H1 (cell line): ENCODE data around the gene GRK5. TPM values are rescaled to one million over a fixed set of nuclear protein-coding genes. Genes with fewer than 3 reads are reported as not detected.

ENCODE experiments used
- CTCF ChIA-PET: fragments of 300-600 bp; sonication (Branson Sonifier 250); formaldehyde crosslinking; loops from one replicate; lab custom pipeline; 2021; ENCODE audit not compliant: partially characterized antibody; lab: Charles Lee
- POLR2A ChIA-PET: fragments of 300-600 bp; sonication (Branson Sonifier 250); formaldehyde crosslinking; loops from one replicate; lab custom pipeline; 2021; ENCODE audit warnings: inconsistent platforms; ENCODE audit not compliant: partially characterized antibody; lab: Charles Lee
- DNase-seq, 2 experiments: peaks; one replicate each; pipeline versions ENCODE4 v3.0.0 to v3.0.0-alpha.2; 2010 to 2022; ENCODE audit warnings: low spot score in 2 of 2, low read depth in 1 of 2, mixed read lengths in 1 of 2
- FAIRE-seq: peaks from 2 replicates; lab custom pipeline; 2011; peaks lifted over from hg19 to GRCh38; lab: Jason Lieb, UNC
- H2AFZ ChIP-seq: 2 replicates; pipeline ENCODE4 v1.8.1; 2012; ENCODE audit warnings: low read length, inconsistent platforms
- H2AK5ac ChIP-seq: 2 replicates; pipeline ENCODE4 v1.6.1; 2013; ENCODE audit warnings: low read depth, low read length
- H2BK120ac ChIP-seq: replicated peaks from 2 replicates; pipeline ENCODE3; 2013; ENCODE audit warnings: low read depth, low read length, inconsistent platforms
- H2BK12ac ChIP-seq: 2 replicates; pipeline ENCODE4 v1.6.1; 2013; ENCODE audit warnings: low read depth, low read length
- H2BK15ac ChIP-seq: 2 replicates; pipeline ENCODE4 v1.6.1; 2013; ENCODE audit warnings: low read length
- H2BK20ac ChIP-seq: 2 replicates; pipeline ENCODE4 v1.6.1; 2013; ENCODE audit warnings: low read length
- H2BK5ac ChIP-seq: 2 replicates; pipeline ENCODE4 v1.6.1; 2013; ENCODE audit warnings: low read depth, low read length
- H3K14ac ChIP-seq: 2 replicates; pipeline ENCODE4 v1.6.1; 2013; ENCODE audit warnings: inconsistent platforms; ENCODE audit not compliant: insufficient read length
- H3K18ac ChIP-seq: 2 replicates; pipeline ENCODE4 v1.6.1; 2013; ENCODE audit warnings: low read length; ENCODE audit errors: extremely low read depth
- H3K23ac ChIP-seq: 2 replicates; pipeline ENCODE4 v1.6.1; 2013; ENCODE audit warnings: inconsistent platforms; ENCODE audit not compliant: insufficient read length
- H3K23me2 ChIP-seq: 2 replicates; pipeline ENCODE4 v1.6.1; 2013; ENCODE audit warnings: low read depth, low read length
- H3K27ac ChIP-seq: 2 replicates; pipeline ENCODE4 v1.6.1; 2011; ENCODE audit warnings: low read depth, low read length, inconsistent platforms
- H3K27me3 ChIP-seq, 4 experiments: replicated peaks in 1 of 4; 1 replicate in 1 of 4; 2 replicates in 3 of 4; pipeline versions ENCODE4 v1.6.1 to v1.8.1; 2011 to 2013; ENCODE audit warnings: low read length in 3 of 4, mild to moderate bottlenecking in 3 of 4, inconsistent platforms in 2 of 4, mixed read lengths in 2 of 4, moderate library complexity in 1 of 4; ENCODE audit not compliant: control insufficient read depth in 3 of 4, insufficient read depth in 3 of 4; ENCODE audit errors: extremely low read depth in 1 of 4
- H3K36me3 ChIP-seq, 4 experiments: 2 replicates each; pipeline versions ENCODE4 v1.6.1 to v1.8.1; 2011 to 2013; ENCODE audit warnings: mild to moderate bottlenecking in 4 of 4, low read length in 3 of 4, moderate library complexity in 2 of 4, control low read depth in 1 of 4, inconsistent platforms in 1 of 4; ENCODE audit not compliant: insufficient read depth in 4 of 4, control insufficient read depth in 2 of 4
- H3K4ac ChIP-seq: replicated peaks from 2 replicates; pipeline ENCODE3; 2013; ENCODE audit warnings: low read length, low read depth, mixed read lengths, inconsistent platforms; ENCODE audit not compliant: insufficient read length
- H3K4me1 ChIP-seq, 4 experiments: replicated peaks in 1 of 4; 1 replicate in 1 of 4; 2 replicates in 3 of 4; pipeline versions ENCODE4 v1.6.1 to v1.8.1; 2011 to 2013; ENCODE audit warnings: low read length in 3 of 4, inconsistent platforms in 2 of 4, mixed read lengths in 1 of 4; ENCODE audit not compliant: insufficient read depth in 4 of 4, control insufficient read depth in 3 of 4
- H3K4me2 ChIP-seq, 2 experiments: 2 replicates each; pipeline versions ENCODE4 v1.6.1 to v1.8.1; 2011 to 2013; ENCODE audit warnings: low read depth in 2 of 2, low read length in 2 of 2, control low read depth in 1 of 2, inconsistent platforms in 1 of 2, mild to moderate bottlenecking in 1 of 2; ENCODE audit not compliant: insufficient read depth in 1 of 2
- H3K4me3 ChIP-seq, 4 experiments: fragments of 200-600, 300-600 bp in 1 of 4; sonication (generic), shearing (Covaris generic), sonication (Bioruptor Twin) in 1 of 4; 2 replicates each; pipeline versions ENCODE4 v1.5.1 to v1.8.1; 2011 to 2016; ENCODE audit warnings: low read length in 4 of 4, low read depth in 3 of 4, control low read depth in 2 of 4, inconsistent platforms in 2 of 4, mild to moderate bottlenecking in 2 of 4, mixed read lengths in 1 of 4, moderate library complexity in 1 of 4; ENCODE audit not compliant: insufficient read depth in 2 of 4; ENCODE audit errors: extremely low read depth in 1 of 4
- H3K56ac ChIP-seq: replicated peaks from 2 replicates; pipeline ENCODE3; 2013; ENCODE audit warnings: low read depth, mild to moderate bottlenecking, mixed read lengths, low read length, inconsistent platforms; ENCODE audit not compliant: insufficient read length
- H3K79me1 ChIP-seq: 2 replicates; pipeline ENCODE4 v1.6.1; 2013; ENCODE audit warnings: low read depth, low read length, control low read depth
- H3K79me2 ChIP-seq, 2 experiments: 2 replicates each; pipeline versions ENCODE4 v1.6.1 to v1.8.1; 2012 to 2013; ENCODE audit warnings: low read length in 2 of 2, mild to moderate bottlenecking in 2 of 2, inconsistent platforms in 1 of 2; ENCODE audit not compliant: insufficient read depth in 2 of 2, control insufficient read depth in 1 of 2
- H3K9ac ChIP-seq, 4 experiments: replicated peaks in 1 of 4; 1 replicate in 1 of 4; 2 replicates in 3 of 4; pipeline versions ENCODE4 v1.6.1 to v1.8.1; 2011 to 2013; ENCODE audit warnings: low read depth in 3 of 4, low read length in 3 of 4, control low read depth in 2 of 4, mild to moderate bottlenecking in 2 of 4, moderate library complexity in 2 of 4, inconsistent platforms in 1 of 4; ENCODE audit errors: extremely low read depth in 1 of 4
- H3K9me3 ChIP-seq, 2 experiments: 2 replicates each; pipeline versions ENCODE4 v1.6.1 to v1.8.1; 2012 to 2013; ENCODE audit warnings: mild to moderate bottlenecking in 2 of 2, moderate library complexity in 2 of 2, control low read depth in 1 of 2, inconsistent platforms in 1 of 2, low read depth in 1 of 2, low read length in 1 of 2, mixed read lengths in 1 of 2; ENCODE audit not compliant: insufficient read depth in 2 of 2
- H4K20me1 ChIP-seq, 2 experiments: replicated peaks in 1 of 2; 2 replicates each; pipeline versions ENCODE3 to v1.8.1; 2011 to 2013; ENCODE audit warnings: inconsistent platforms in 2 of 2, low read length in 2 of 2, mild to moderate bottlenecking in 1 of 2; ENCODE audit not compliant: insufficient read depth in 2 of 2, control insufficient read depth in 1 of 2
- H4K5ac ChIP-seq: 2 replicates; pipeline ENCODE4 v1.6.1; 2013; ENCODE audit warnings: low read length, low read depth, mixed read lengths, inconsistent platforms; ENCODE audit not compliant: insufficient read length
- H4K8ac ChIP-seq: 2 replicates; pipeline ENCODE4 v1.8.0; 2013; ENCODE audit warnings: mild to moderate bottlenecking, moderate library complexity, low read length, inconsistent platforms; ENCODE audit not compliant: insufficient read depth; ENCODE audit errors: extremely low read depth
- H4K91ac ChIP-seq: replicated peaks from 2 replicates; pipeline ENCODE3; 2013; ENCODE audit warnings: low read length, mixed read lengths, inconsistent platforms; ENCODE audit not compliant: insufficient read length
- CREB1 ChIP-seq: IDR thresholded peaks from 2 replicates; pipeline ENCODE4 v1.6.1; 2012; ENCODE audit warnings: inconsistent platforms
- CTBP2 ChIP-seq: IDR thresholded peaks from 2 replicates; pipeline ENCODE4 v1.7.0; 2011; ENCODE audit warnings: borderline replicate concordance, mild to moderate bottlenecking, moderate library complexity, mixed read lengths, low read length; ENCODE audit not compliant: insufficient read depth, insufficient read length
- FOSL1 ChIP-seq: IDR thresholded peaks from 2 replicates; pipeline ENCODE4 v1.6.1; 2011; ENCODE audit warnings: mild to moderate bottlenecking, low read depth, low read length, moderate library complexity; ENCODE audit not compliant: insufficient read depth
- GABPA ChIP-seq: IDR thresholded peaks from 2 replicates; pipeline ENCODE4 v1.6.1; 2011; ENCODE audit warnings: mild to moderate bottlenecking, low read length, moderate library complexity, borderline replicate concordance; ENCODE audit not compliant: insufficient read depth
- JUND ChIP-seq: IDR thresholded peaks from 2 replicates; pipeline ENCODE4 v1.6.1; 2011; ENCODE audit warnings: mild to moderate bottlenecking, improper control_type of control experiment, low read length
- PHF8 ChIP-seq: fragments of 200-600 bp; sonication (generic); conservative IDR thresholded peaks from 2 replicates; pipeline ENCODE4 v1.7.1; 2012; ENCODE audit warnings: low read depth, mild to moderate bottlenecking, inconsistent platforms, low read length, moderate library complexity
- RBBP5 ChIP-seq: IDR thresholded peaks from 2 replicates; pipeline ENCODE4 v1.7.1; 2012; ENCODE audit warnings: low read depth, mild to moderate bottlenecking, inconsistent platforms, low read length, moderate library complexity, borderline replicate concordance
- SIRT6 ChIP-seq: IDR thresholded peaks from one replicate; pipeline ENCODE4 v1.7.1; 2012; ENCODE audit warnings: low read length, inconsistent platforms
- SP4 ChIP-seq: IDR thresholded peaks from 2 replicates; pipeline ENCODE4 v1.6.1; 2012; ENCODE audit warnings: low read length, inconsistent platforms
- TAF1 ChIP-seq: IDR thresholded peaks from 2 replicates; pipeline ENCODE4 v1.6.1; 2011; ENCODE audit warnings: mild to moderate bottlenecking, low read depth, low read length
- TEAD4 ChIP-seq: IDR thresholded peaks from 2 replicates; pipeline ENCODE4 v1.6.1; 2012; ENCODE audit warnings: low read depth, low read length, inconsistent platforms, mixed read lengths
- ZNF274 ChIP-seq: IDR thresholded peaks from 2 replicates; pipeline ENCODE4 v1.7.0; 2012; ENCODE audit warnings: low read length, borderline replicate concordance; ENCODE audit errors: extremely low read depth
- WGBS, 2 experiments: shearing (Covaris generic) in 1 of 2; methylation state at CpG; one replicate each; pipeline versions ENCODE4 v1.1.6 to v1.1.7; 2013 to 2015; ENCODE audit warnings: low lambda C conversion rate in 2 of 2, mixed read lengths in 2 of 2, inconsistent platforms in 1 of 2, low coverage in 1 of 2, missing lambda C conversion rate in 1 of 2; ENCODE audit not compliant: insufficient replicate concordance in 2 of 2, insufficient coverage in 1 of 2, insufficient read length in 1 of 2; ENCODE audit errors: extremely low coverage in 1 of 2, missing lambda C conversion rate in 1 of 2; 5-methylcytosine and 5-hydroxymethylcytosine counted together
- polyA plus RNA-seq, 7 experiments: library from polyadenylated mRNA; depleted of rRNA in 3 of 7; stranded (reverse) in 5 of 7; unstranded in 2 of 7; fragments of >200 nt in 5 of 7; fragments of 200-250 nt in 2 of 7; gene quantifications; 1 replicate in 5 of 7; 2 replicates in 1 of 7; 4 replicates in 1 of 7; pipeline versions ENCODE4 v1.2.1 to v1.2.3, GENCODE V29; 2011 to 2013; ENCODE audit warnings: missing spikeins in 2 of 7, mixed read lengths in 2 of 7
- total RNA-seq: library from RNA; stranded (reverse); fragmentation: NEBNext Ultra II Directional; extraction: Animal tissue kit (Norgen Biotek cat#: 25700); gene quantifications from 2 replicates; pipeline ENCODE4 v1.2.1, GENCODE V29; 2021

The GRK5 gene
- total and polyA plus RNA-seq, 2 of the 8 experiments (the other 6 are each of a cell fraction or from before 2014, with no cell fraction given), result 0.54 to 2.5 TPM

DNA sequence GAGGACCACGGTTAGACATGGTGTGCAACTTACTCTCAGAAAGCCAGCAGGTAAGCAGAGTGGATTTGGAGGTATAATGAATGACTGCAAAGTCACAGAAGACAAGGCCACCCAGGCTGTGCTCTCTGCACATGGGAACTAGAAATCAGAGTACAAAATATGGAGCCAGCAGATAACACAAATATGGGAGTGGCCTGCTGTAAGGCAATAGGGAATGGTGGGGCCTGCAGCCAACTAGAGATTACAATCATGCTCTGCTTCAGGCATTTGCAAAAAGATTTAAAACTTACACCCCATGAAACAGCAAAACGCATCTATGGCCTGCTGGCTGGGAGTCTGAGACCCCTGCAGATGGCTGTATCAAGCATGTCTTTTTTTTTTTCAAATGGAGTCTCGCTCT, 288.2 kb downstream of the GRK5 start:
- Histone ChIP-seq H4K8ac (no peak overlapping the region), H2BK20ac (no peak overlapping the region), H3K79me2 (no peaks in the 10 kb centered on the region), H3K23ac (no peak overlapping the region), H3K18ac (no peak overlapping the region), H3K4me2 (no peak overlapping the region), H3K56ac (no peak overlapping the region), H2AFZ (no peak overlapping the region), H3K9me3 (no peaks in the 10 kb centered on the region), H4K5ac (no peak overlapping the region), H3K36me3 (no peaks in the 10 kb centered on the region), H3K9ac (no peak overlapping the region), H3K4me3 (no peak overlapping the region), H3K27ac (no peak overlapping the region), H2BK15ac (no peak overlapping the region), H3K23me2 (no peaks in the 10 kb centered on the region), H2BK120ac (no peak overlapping the region), H3K4ac (no peak overlapping the region), H2BK12ac (no peak overlapping the region), H2BK5ac (no peak overlapping the region), H3K27me3 (no peaks in the 10 kb centered on the region; a peak in 2 of 7 replicates), H2AK5ac (no peak overlapping the region), H4K20me1 (peaks cover 0 to 1% of the 10 kb centered on the region in 2 experiments), H3K14ac (no peak overlapping the region), H3K4me1 (peaks cover 0 to 4% (median 0%) of the 10 kb centered on the region in 4 experiments; a peak in 3 of 7 replicates), H4K91ac (no peak overlapping the region), H3K79me1 (no peaks in the 10 kb centered on the region; the same call in 1 of the 2 replicates)
- FAIRE-seq, result no peak
- no peak for TF ChIP-seq CREB1
- TF ChIP-seq SP4, result no peak
- no peak for TF ChIP-seq TAF1
- TF ChIP-seq PHF8, result no peak
- no peak for TF ChIP-seq GABPA
- no peak for TF ChIP-seq ZNF274
- no peak for TF ChIP-seq TEAD4
- no peak for TF ChIP-seq SIRT6
- TF ChIP-seq FOSL1, result no peak
- TF ChIP-seq CTBP2, result no peak
- no peak for TF ChIP-seq JUND
- no peak for TF ChIP-seq RBBP5
- CTCF ChIA-PET, result interaction anchor here (1.0 to 3.7 kb wide), 2 partner anchors 28 to 297 kb away, joined by 3 to 16 read pairs; no protein-coding TSS in a partner anchor
- 86% methylated on average over 3 of the region's 3 CpGs; no CpG with 5 or more reads in 1 of the 2 experiments for WGBS, 2 experiments
- POLR2A ChIA-PET, result no interaction called here
- DNase-seq, result no peak
